GM23248 (cell line): ENCODE results near the gene NPB. TPM values are rescaled to one million over a fixed set of nuclear protein-coding genes. Genes with fewer than 3 reads are reported as not detected.
A peak's percentile ranks its signal among the peaks of the same experiment; 100 is the strongest.

Experiments
- DNase-seq: peaks from one replicate; pipeline ENCODE4 v3.0.0-alpha.2; 2015
- H2AFZ ChIP-seq: fragments of 200-600 bp; sonication (generic); 2 replicates; pipeline ENCODE4 v1.6.1; 2016; ENCODE audit warnings: antibody characterized with exemption
- H3F3A ChIP-seq: fragments of 200-600 bp; sonication (generic); 2 replicates; pipeline ENCODE4 v1.6.1; 2016; ENCODE audit warnings: mild to moderate bottlenecking, antibody characterized with exemption, mixed run types; ENCODE audit not compliant: insufficient read depth
- H3K27ac ChIP-seq: fragments of 200-600 bp; sonication (generic); 2 replicates; pipeline ENCODE4 v1.5.1; 2016; ENCODE audit warnings: mild to moderate bottlenecking
- H3K27me3 ChIP-seq: fragments of 200-600 bp; sonication (generic); replicated peaks from 2 replicates; pipeline ENCODE4 v1.6.1; 2016; ENCODE audit warnings: mild to moderate bottlenecking; ENCODE audit not compliant: insufficient read depth
- H3K36me3 ChIP-seq: fragments of 200-600 bp; sonication (generic); 2 replicates; pipeline ENCODE4 v1.6.1; 2016; ENCODE audit warnings: low read depth, mild to moderate bottlenecking
- H3K4me1 ChIP-seq: fragments of 200-600 bp; sonication (generic); 2 replicates; pipeline ENCODE4 v1.6.1; 2016; ENCODE audit warnings: mild to moderate bottlenecking; ENCODE audit not compliant: insufficient read depth
- H3K4me2 ChIP-seq: fragments of 200-600 bp; sonication (generic); one replicate; pipeline ENCODE4 v1.6.1; 2016; ENCODE audit warnings: mild to moderate bottlenecking; ENCODE audit not compliant: unreplicated experiment
- H3K4me3 ChIP-seq: fragments of 200-600 bp; sonication (generic); 2 replicates; pipeline ENCODE4 v1.5.1; 2016; ENCODE audit warnings: mild to moderate bottlenecking
- H3K79me2 ChIP-seq: fragments of 200-600 bp; sonication (generic); 2 replicates; pipeline ENCODE4 v1.6.1; 2016; ENCODE audit warnings: mild to moderate bottlenecking; ENCODE audit not compliant: insufficient read depth
- H3K9ac ChIP-seq: fragments of 200-600 bp; sonication (generic); 2 replicates; pipeline ENCODE4 v1.6.1; 2016; ENCODE audit warnings: mild to moderate bottlenecking
- H3K9me2 ChIP-seq: fragments of 200-600 bp; sonication (generic); 2 replicates; pipeline ENCODE4 v1.6.1; 2016; ENCODE audit warnings: mixed run types, mild to moderate bottlenecking, moderate library complexity; ENCODE audit not compliant: insufficient read depth
- H3K9me3 ChIP-seq: fragments of 200-600 bp; sonication (generic); one replicate; pipeline ENCODE4 v1.6.1; 2017; ENCODE audit warnings: low read depth
- H4K20me1 ChIP-seq: fragments of 200-600 bp; sonication (generic); 2 replicates; pipeline ENCODE4 v1.6.0; 2016; ENCODE audit not compliant: insufficient read depth
- EZH2 ChIP-seq: fragments of 200-600 bp; sonication (generic); IDR thresholded peaks from 2 replicates; pipeline ENCODE4 v1.6.1; 2018; ENCODE audit warnings: antibody characterized with exemption, mild to moderate bottlenecking; ENCODE audit not compliant: insufficient read depth, poor library complexity, severe bottlenecking
- EZH2phosphoT487 ChIP-seq: fragments of 200-600 bp; sonication (generic); IDR thresholded peaks from 2 replicates; pipeline ENCODE4 v1.6.1; 2018; ENCODE audit warnings: antibody characterized with exemption, moderate library complexity, mild to moderate bottlenecking, low read depth; ENCODE audit not compliant: insufficient read depth
- WGBS, 2 experiments: methylation state at CpG; one replicate each; pipeline ENCODE4 v1.1.6; 2015 to 2017; ENCODE audit warnings: low lambda C conversion rate in 2 of 2, low coverage in 1 of 2; ENCODE audit errors: missing lambda C conversion rate in 2 of 2; 5-methylcytosine and 5-hydroxymethylcytosine counted together
- in situ Hi-C: fragments of 300-500 bp; cut with MboI; formaldehyde crosslinking; loops from 2 replicates; pipeline ENCODE4 v1.15.0; 2020
- polyA plus RNA-seq: library from polyadenylated mRNA; unstranded; fragments of >200 nt; fragmentation: Nextera tagmentation; extraction: Ambion mirVana; gene quantifications from 2 replicates; pipeline ENCODE4 v1.2.1, GENCODE V29; 2016
- total RNA-seq: library from RNA; depleted of rRNA; stranded (reverse); fragments of >200 nt; shearing (Covaris generic); gene quantifications from 2 replicates; pipeline ENCODE4 v1.2.3, GENCODE V29; 2014

The NPB gene
- total and polyA plus RNA-seq, 2 experiments from 2014 or later: 1.1 to 2.4 TPM

- Histone ChIP-seq H3K9ac (no peak overlapping the region), H4K20me1 (no peaks in the 10 kb centered on the region), H3F3A (0 out of 2 replicates have a peak, but pooled peaks cover 5% of the 10 kb centered on the region), H3K36me3 (0 out of 2 replicates have a peak, but pooled peaks cover 10% of the 10 kb centered on the region), H3K79me2 (no peaks in the 10 kb centered on the region), H3K9me2 (no peaks in the 10 kb centered on the region), H3K27me3 (no peaks in the 10 kb centered on the region), H3K9me3 (no peaks in the 10 kb centered on the region), H3K4me2 (no peak overlapping the region), H2AFZ (no peak overlapping the region), H3K4me3 (no peak overlapping the region), H3K4me1 (peaks cover 4% of the 10 kb centered on the region; the same call in 1 of the 2 replicates), H3K27ac (no peak overlapping the region)
- DNase-seq: no peak
- in situ Hi-C loops: no loop called here
- WGBS, 2 experiments: 87 to 95% methylated on average over 8 to 11 of the region's 11 CpGs
- TF ChIP-seq EZH2phosphoT487 (no peak), EZH2 (no peak)
Measured at GRCh38 chr17:81908793-81909192, 6.8 kb downstream of the NPB start.

GRCh38 chr17:81909231-81909630 lies 7.2 kb downstream of the NPB start:
- Histone ChIP-seq H3K9me3 (no peaks in the 10 kb centered on the region), H3F3A (0 out of 2 replicates have a peak, but pooled peaks cover 5% of the 10 kb centered on the region), H2AFZ (no peak overlapping the region), H4K20me1 (no peaks in the 10 kb centered on the region), H3K36me3 (0 out of 2 replicates have a peak, but pooled peaks cover 10% of the 10 kb centered on the region), H3K9me2 (no peaks in the 10 kb centered on the region), H3K79me2 (no peaks in the 10 kb centered on the region), H3K4me3 (no peak overlapping the region), H3K4me1 (peaks cover 4% of the 10 kb centered on the region; the same call in 1 of the 2 replicates), H3K27me3 (no peaks in the 10 kb centered on the region), H3K27ac (no peak overlapping the region), H3K9ac (no peak overlapping the region), H3K4me2 (no peak overlapping the region)
- 94 to 98% methylated on average over 12 of the region's 12 CpGs for WGBS, 2 experiments
- DNase-seq: no peak
- no peak for TF ChIP-seq EZH2phosphoT487
- in situ Hi-C loops: no loop called here

- H3K9ac ChIP-seq: peak overlapping the region; percentile 70
- no peaks in the 10 kb centered on the region for H3K9me3 ChIP-seq
- no peaks in the 10 kb centered on the region for H3K27me3 ChIP-seq
- TF ChIP-seq EZH2phosphoT487 (no peak), EZH2 (no peak)
- H3F3A ChIP-seq: 0 out of 2 replicates have a peak, but pooled peaks cover 5% of the 10 kb centered on the region
- 44 to 45% methylated on average over 23 of the region's 23 CpGs for WGBS, 2 experiments
- no peaks in the 10 kb centered on the region for H3K79me2 ChIP-seq
- in situ Hi-C loops: no loop called here
- H4K20me1 ChIP-seq: no peaks in the 10 kb centered on the region
- H3K27ac ChIP-seq: no peak overlapping the region
- no peaks in the 10 kb centered on the region for H3K9me2 ChIP-seq
- peak overlapping the region; percentile 70 for H2AFZ ChIP-seq
- DNase-seq: peak; percentile 40
- H3K4me3 ChIP-seq: peak overlapping the region; percentile 77
- 0 out of 2 replicates have a peak, but pooled peaks cover 10% of the 10 kb centered on the region for H3K36me3 ChIP-seq
- peak overlapping the region; percentile 83 for H3K4me2 ChIP-seq
- peaks cover 4% of the 10 kb centered on the region; the same call in 1 of the 2 replicates for H3K4me1 ChIP-seq
Measured at GRCh38 chr17:81909966-81910839, 8.2 kb downstream of the NPB start.

GRCh38 chr17:81910840-81911276 lies 8.8 kb downstream of the NPB start:
- H3K9me3 ChIP-seq: no peaks in the 10 kb centered on the region
- H3K4me3 ChIP-seq: peak overlapping the region; percentile 77
- H2AFZ ChIP-seq: peak overlapping the region; percentile 70
- H3K36me3 ChIP-seq: 0 out of 2 replicates have a peak, but pooled peaks cover 10% of the 10 kb centered on the region
- TF ChIP-seq EZH2 (no peak), EZH2phosphoT487 (no peak)
- no peaks in the 10 kb centered on the region for H4K20me1 ChIP-seq
- in situ Hi-C loops: no loop called here
- DNase-seq: peak; percentile 55
- peak overlapping the region; percentile 83 for H3K4me2 ChIP-seq
- 0 to 3% methylated on average over 19 to 33 of the region's 55 CpGs for WGBS, 2 experiments
- peaks cover 5% of the 10 kb centered on the region; the same call in 1 of the 2 replicates for H3F3A ChIP-seq
- no peaks in the 10 kb centered on the region for H3K9me2 ChIP-seq
- H3K27me3 ChIP-seq: no peaks in the 10 kb centered on the region
- peak overlapping the region; percentile 70 for H3K9ac ChIP-seq
- H3K79me2 ChIP-seq: peaks cover 3% of the 10 kb centered on the region; the same call in 1 of the 2 replicates
- H3K4me1 ChIP-seq: peaks cover 4% of the 10 kb centered on the region; the same call in 1 of the 2 replicates
- H3K27ac ChIP-seq: no peak overlapping the region
